GM12878 (cell line): ENCODE measurements around the gene SORT1. TPM values are rescaled to one million over a fixed set of nuclear protein-coding genes. Genes with fewer than 3 reads are reported as not detected.

Experiments used
- CHD1 ChIP-seq: IDR thresholded peaks from 2 replicates; pipeline ENCODE4 v1.6.1; 2012; ENCODE audit warnings: low read depth, low read length, improper control_type of control experiment
- CREM ChIP-seq: IDR thresholded peaks from 2 replicates; pipeline ENCODE4 v1.6.1; 2014; ENCODE audit warnings: antibody characterized with exemption, low read depth
- EP300 ChIP-seq, 2 experiments: fragments of 150-350 bp in 1 of 2; IDR thresholded peaks; 2 replicates each; pipeline ENCODE4 v1.6.1; 2011 to 2012; ENCODE audit warnings: low read depth in 2 of 2, low read length in 2 of 2, borderline replicate concordance in 1 of 2, improper control_type of control experiment in 1 of 2, inconsistent platforms in 1 of 2; ENCODE audit not compliant: control insufficient read depth in 1 of 2
- FOS ChIP-seq: IDR thresholded peaks from 3 replicates; pipeline ENCODE4 v1.6.1; 2011; ENCODE audit warnings: borderline replicate concordance; ENCODE audit not compliant: insufficient read length; ENCODE audit errors: extremely low read depth
- FOXM1 ChIP-seq: IDR thresholded peaks from 2 replicates; pipeline ENCODE4 v1.6.1; 2012; ENCODE audit warnings: low read depth, mild to moderate bottlenecking, inconsistent platforms, low read length, moderate library complexity
- GABPA ChIP-seq: IDR thresholded peaks from 2 replicates; pipeline ENCODE4 v1.6.1; 2014; ENCODE audit warnings: antibody characterized with exemption, low read depth, mild to moderate bottlenecking, inconsistent platforms
- HCFC1 ChIP-seq: fragments of 150-350 bp; IDR thresholded peaks from 2 replicates; pipeline ENCODE4 v1.6.1; 2014; ENCODE audit warnings: low read length
- HDGF ChIP-seq: fragments of 450-650 bp; IDR thresholded peaks from 2 replicates; pipeline ENCODE4 v1.6.1; 2016; ENCODE audit warnings: antibody characterized with exemption
- MXI1 ChIP-seq: fragments of 150-350 bp; IDR thresholded peaks from 2 replicates; pipeline ENCODE4 v1.6.1; 2011; ENCODE audit warnings: low read depth, mild to moderate bottlenecking, inconsistent platforms, low read length, improper control_type of control experiment
- NFXL1 ChIP-seq: fragments of 450-650 bp; IDR thresholded peaks from 2 replicates; pipeline ENCODE4 v1.6.1; 2017; ENCODE audit warnings: antibody characterized with exemption, mild to moderate bottlenecking, borderline replicate concordance
- NFYA ChIP-seq: IDR thresholded peaks from 2 replicates; pipeline ENCODE4 v1.6.1; 2011; ENCODE audit warnings: low read depth, mild to moderate bottlenecking, low read length, improper control_type of control experiment, borderline replicate concordance
- NFYB ChIP-seq: IDR thresholded peaks from 2 replicates; pipeline ENCODE4 v1.6.1; 2011; ENCODE audit warnings: low read depth, mild to moderate bottlenecking, low read length, improper control_type of control experiment, moderate library complexity; ENCODE audit not compliant: insufficient read depth
- RAD51 ChIP-seq: fragments of 450-650 bp; IDR thresholded peaks from 2 replicates; pipeline ENCODE4 v1.6.1; 2016; ENCODE audit warnings: moderate library complexity, mild to moderate bottlenecking, inconsistent platforms
- SMAD5 ChIP-seq: IDR thresholded peaks from 2 replicates; pipeline ENCODE4 v1.6.1; 2016; ENCODE audit warnings: antibody characterized with exemption, low read depth
- SPI1 ChIP-seq: IDR thresholded peaks from 2 replicates; pipeline ENCODE4 v1.6.1; 2011; ENCODE audit warnings: low read depth, mild to moderate bottlenecking, low read length, moderate library complexity, borderline replicate concordance; ENCODE audit not compliant: insufficient read depth
- SRF ChIP-seq, 2 experiments: IDR thresholded peaks; 2 replicates each; pipeline ENCODE4 v1.6.1; 2011; ENCODE audit warnings: low read depth in 2 of 2, low read length in 2 of 2, mild to moderate bottlenecking in 1 of 2, moderate library complexity in 1 of 2
- TARDBP ChIP-seq: IDR thresholded peaks from 2 replicates; pipeline ENCODE4 v1.6.1; 2016; ENCODE audit warnings: borderline replicate concordance
- ZNF622 ChIP-seq: fragments of 450-650 bp; IDR thresholded peaks from 2 replicates; pipeline ENCODE4 v1.6.1; 2017; ENCODE audit warnings: mild to moderate bottlenecking, inconsistent platforms
- polyA plus RNA-seq, 11 experiments: library from polyadenylated mRNA; depleted of rRNA in 4 of 11; unstranded in 6 of 11; stranded (reverse) in 5 of 11; fragments of >200 nt; fragmentation: Nextera tagmentation in 4 of 11; fragmentation: Illumina TruSeq in 1 of 11; extraction: Ambion mirVana in 4 of 11; extraction: Trizol in 1 of 11; gene quantifications; 1 replicate in 1 of 11; 2 replicates in 10 of 11; pipeline versions ENCODE4 v1.2.1 to v1.2.3, GENCODE V29; 2011 to 2016; ENCODE audit warnings: inconsistent platforms in 2 of 11, missing spikeins in 2 of 11, low read depth in 1 of 11
- total RNA-seq, 4 experiments: library from RNA; depleted of rRNA in 3 of 4; stranded (reverse); fragments of >200 nt in 3 of 4; fragmentation: Illumina TruSeq in 1 of 4; extraction: Trizol in 1 of 4; gene quantifications; 2 replicates each; pipeline versions ENCODE4 v1.2.1 to v1.2.3, GENCODE V29; 2013 to 2021
- TF ChIP-seq, protein P1 (sequence below): IDR thresholded peaks from 2 replicates; pipeline ENCODE4 v1.6.1; 2012; ENCODE audit warnings: low read depth, low read length, improper control_type of control experiment
- TF ChIP-seq, protein P2 (sequence below): fragments of 450-650 bp; IDR thresholded peaks from 2 replicates; pipeline ENCODE4 v1.6.1; 2017; ENCODE audit warnings: antibody characterized with exemption, mild to moderate bottlenecking, moderate library complexity
- TF ChIP-seq, protein P3 (sequence below): fragments of 450-650 bp; conservative IDR thresholded peaks from 2 replicates; pipeline ENCODE4 v1.6.1; 2017; ENCODE audit warnings: mild to moderate bottlenecking, moderate library complexity
- TF ChIP-seq, protein P4 (sequence below): fragments of 450-650 bp; formaldehyde crosslinking; IDR thresholded peaks from 2 replicates; pipeline ENCODE4 v1.4.0; 2022; ENCODE audit warnings: mild to moderate bottlenecking, moderate library complexity

The SORT1 gene
- total and polyA plus RNA-seq, 10 of the 15 experiments (the other 5 are each of a cell fraction or from before 2014, with no cell fraction given) = 0.06 to 1.9 (median 0.33) TPM; not detected in 1

DNA sequence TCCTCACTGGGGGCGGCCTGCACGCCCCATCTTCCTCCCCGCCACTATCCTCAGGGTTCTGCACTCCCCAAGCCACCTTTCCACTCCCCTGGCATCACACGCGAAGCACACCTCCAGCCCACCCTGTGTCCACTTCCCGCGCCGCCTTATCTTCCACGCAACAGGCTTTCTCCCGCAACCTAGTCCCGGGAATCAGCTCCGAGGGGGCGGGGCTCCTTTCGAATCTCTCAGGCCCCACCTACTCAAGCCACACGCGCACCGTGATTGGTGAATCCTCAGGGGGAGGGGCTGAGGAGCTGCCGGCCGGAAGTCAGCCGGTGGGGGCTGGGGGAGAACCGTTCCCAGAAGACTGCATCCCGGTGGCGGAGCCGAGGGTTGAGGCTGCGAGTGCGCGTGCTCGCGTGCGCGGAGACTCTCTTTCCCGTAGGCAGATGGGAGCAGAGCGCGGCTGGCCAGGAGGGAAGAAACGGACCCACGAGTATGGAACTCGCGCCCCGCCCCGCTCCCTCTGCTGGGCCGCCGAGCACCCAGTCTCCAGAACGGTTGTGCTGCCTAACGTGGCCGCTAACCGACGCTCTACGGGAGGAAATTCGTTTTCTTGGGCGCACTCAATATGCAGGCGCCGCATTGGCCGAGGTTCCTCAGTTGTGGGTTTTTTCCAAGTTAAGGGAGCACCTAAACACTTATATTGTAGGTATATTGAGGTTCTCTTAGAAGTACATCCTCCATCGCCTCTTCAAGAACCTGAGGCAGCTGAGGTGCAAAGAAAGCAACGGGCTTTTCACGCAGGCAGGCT, 114.6 kb downstream of the SORT1 start, which contains the start of gene PSRC1 (continued):
- TF ChIP-seq NFYB (peak; percentile 42; the same call in 1 of the 2 replicates), ZNF622 (no peak), RAD51 (no peak), CHD1 (no peak), SRF (IDR thresholded peaks at IDR 0.05; ENCODE audit: low read depth in 2 of 2, low read length in 2 of 2) (no peak), MXI1 (no peak; the same call in 1 of the 2 replicates), EP300 (IDR thresholded peaks at IDR 0.05; ENCODE audit: borderline replicate concordance in 1 of 2, control insufficient read depth in 1 of 2, low read depth in 2 of 2, low read length in 2 of 2) (no peak), NFXL1 (no peak), GABPA (no peak), NFYA (no peak), TARDBP (no peak), SPI1 (no peak), HCFC1 (no peak), FOS (no peak), CREM (peak; percentile 45; the same call in 1 of the 2 replicates), FOXM1 (no peak), HDGF (peak; percentile 79; the same call in 1 of the 2 replicates), SMAD5 (no peak)
- TF ChIP-seq, protein P1, sequence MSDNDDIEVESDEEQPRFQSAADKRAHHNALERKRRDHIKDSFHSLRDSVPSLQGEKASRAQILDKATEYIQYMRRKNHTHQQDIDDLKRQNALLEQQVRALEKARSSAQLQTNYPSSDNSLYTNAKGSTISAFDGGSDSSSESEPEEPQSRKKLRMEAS = no peak
- TF ChIP-seq, protein P2, sequence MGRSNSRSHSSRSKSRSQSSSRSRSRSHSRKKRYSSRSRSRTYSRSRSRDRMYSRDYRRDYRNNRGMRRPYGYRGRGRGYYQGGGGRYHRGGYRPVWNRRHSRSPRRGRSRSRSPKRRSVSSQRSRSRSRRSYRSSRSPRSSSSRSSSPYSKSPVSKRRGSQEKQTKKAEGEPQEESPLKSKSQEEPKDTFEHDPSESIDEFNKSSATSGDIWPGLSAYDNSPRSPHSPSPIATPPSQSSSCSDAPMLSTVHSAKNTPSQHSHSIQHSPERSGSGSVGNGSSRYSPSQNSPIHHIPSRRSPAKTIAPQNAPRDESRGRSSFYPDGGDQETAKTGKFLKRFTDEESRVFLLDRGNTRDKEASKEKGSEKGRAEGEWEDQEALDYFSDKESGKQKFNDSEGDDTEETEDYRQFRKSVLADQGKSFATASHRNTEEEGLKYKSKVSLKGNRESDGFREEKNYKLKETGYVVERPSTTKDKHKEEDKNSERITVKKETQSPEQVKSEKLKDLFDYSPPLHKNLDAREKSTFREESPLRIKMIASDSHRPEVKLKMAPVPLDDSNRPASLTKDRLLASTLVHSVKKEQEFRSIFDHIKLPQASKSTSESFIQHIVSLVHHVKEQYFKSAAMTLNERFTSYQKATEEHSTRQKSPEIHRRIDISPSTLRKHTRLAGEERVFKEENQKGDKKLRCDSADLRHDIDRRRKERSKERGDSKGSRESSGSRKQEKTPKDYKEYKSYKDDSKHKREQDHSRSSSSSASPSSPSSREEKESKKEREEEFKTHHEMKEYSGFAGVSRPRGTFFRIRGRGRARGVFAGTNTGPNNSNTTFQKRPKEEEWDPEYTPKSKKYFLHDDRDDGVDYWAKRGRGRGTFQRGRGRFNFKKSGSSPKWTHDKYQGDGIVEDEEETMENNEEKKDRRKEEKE = no peak
- TF ChIP-seq, protein P3, sequence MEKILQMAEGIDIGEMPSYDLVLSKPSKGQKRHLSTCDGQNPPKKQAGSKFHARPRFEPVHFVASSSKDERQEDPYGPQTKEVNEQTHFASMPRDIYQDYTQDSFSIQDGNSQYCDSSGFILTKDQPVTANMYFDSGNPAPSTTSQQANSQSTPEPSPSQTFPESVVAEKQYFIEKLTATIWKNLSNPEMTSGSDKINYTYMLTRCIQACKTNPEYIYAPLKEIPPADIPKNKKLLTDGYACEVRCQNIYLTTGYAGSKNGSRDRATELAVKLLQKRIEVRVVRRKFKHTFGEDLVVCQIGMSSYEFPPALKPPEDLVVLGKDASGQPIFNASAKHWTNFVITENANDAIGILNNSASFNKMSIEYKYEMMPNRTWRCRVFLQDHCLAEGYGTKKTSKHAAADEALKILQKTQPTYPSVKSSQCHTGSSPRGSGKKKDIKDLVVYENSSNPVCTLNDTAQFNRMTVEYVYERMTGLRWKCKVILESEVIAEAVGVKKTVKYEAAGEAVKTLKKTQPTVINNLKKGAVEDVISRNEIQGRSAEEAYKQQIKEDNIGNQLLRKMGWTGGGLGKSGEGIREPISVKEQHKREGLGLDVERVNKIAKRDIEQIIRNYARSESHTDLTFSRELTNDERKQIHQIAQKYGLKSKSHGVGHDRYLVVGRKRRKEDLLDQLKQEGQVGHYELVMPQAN = no peak; the same call in 1 of the 2 replicates
- TF ChIP-seq, protein P4, sequence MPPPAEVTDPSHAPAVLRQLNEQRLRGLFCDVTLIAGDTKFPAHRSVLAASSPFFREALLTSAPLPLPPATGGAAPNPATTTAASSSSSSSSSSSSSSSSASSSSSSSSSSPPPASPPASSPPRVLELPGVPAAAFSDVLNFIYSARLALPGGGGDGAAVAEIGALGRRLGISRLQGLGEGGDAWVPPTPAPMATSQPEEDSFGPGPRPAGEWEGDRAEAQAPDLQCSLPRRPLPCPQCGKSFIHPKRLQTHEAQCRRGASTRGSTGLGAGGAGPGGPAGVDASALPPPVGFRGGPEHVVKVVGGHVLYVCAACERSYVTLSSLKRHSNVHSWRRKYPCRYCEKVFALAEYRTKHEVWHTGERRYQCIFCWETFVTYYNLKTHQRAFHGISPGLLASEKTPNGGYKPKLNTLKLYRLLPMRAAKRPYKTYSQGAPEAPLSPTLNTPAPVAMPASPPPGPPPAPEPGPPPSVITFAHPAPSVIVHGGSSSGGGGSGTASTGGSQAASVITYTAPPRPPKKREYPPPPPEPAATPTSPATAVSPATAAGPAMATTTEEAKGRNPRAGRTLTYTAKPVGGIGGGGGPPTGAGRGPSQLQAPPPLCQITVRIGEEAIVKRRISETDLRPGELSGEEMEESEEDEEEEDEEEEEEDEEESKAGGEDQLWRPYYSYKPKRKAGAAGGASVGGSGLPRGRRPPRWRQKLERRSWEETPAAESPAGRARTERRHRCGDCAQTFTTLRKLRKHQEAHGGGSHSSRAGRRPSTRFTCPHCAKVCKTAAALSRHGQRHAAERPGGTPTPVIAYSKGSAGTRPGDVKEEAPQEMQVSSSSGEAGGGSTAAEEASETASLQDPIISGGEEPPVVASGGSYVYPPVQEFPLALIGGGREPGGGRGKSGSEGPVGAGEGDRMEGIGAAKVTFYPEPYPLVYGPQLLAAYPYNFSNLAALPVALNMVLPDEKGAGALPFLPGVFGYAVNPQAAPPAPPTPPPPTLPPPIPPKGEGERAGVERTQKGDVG (CRISPR knock-in tag) = no peak
